NT2/D1 (cell line): ENCODE measurements around the gene SKOR2.

Experiments used
- DNase-seq: peaks from one replicate; pipeline ENCODE4 v3.0.0-alpha.2; 2011; ENCODE audit warnings: low read depth, low spot score
- H3K27me3 ChIP-seq: 2 replicates; pipeline ENCODE4 v1.6.0; 2011; ENCODE audit warnings: mild to moderate bottlenecking; ENCODE audit not compliant: insufficient read length, insufficient read depth
- H3K36me3 ChIP-seq: 2 replicates; pipeline ENCODE4 v1.6.1; 2011; ENCODE audit warnings: mild to moderate bottlenecking, low read length, mixed read lengths; ENCODE audit not compliant: insufficient read depth, insufficient read length
- H3K4me1 ChIP-seq: 2 replicates; pipeline ENCODE4 v1.5.1; 2011; ENCODE audit not compliant: insufficient read depth, insufficient read length
- H3K4me3 ChIP-seq: 2 replicates; pipeline ENCODE4 v1.5.1; 2011; ENCODE audit warnings: low read depth; ENCODE audit not compliant: insufficient read length
- H3K9ac ChIP-seq: 2 replicates; pipeline ENCODE4 v1.6.0; 2011; ENCODE audit warnings: low read depth; ENCODE audit not compliant: insufficient read length
- H3K9me3 ChIP-seq: 2 replicates; pipeline ENCODE4 v1.5.1; 2011; ENCODE audit warnings: mild to moderate bottlenecking, low read length; ENCODE audit not compliant: insufficient read depth
- SUZ12 ChIP-seq: IDR thresholded peaks from 2 replicates; pipeline ENCODE4 v1.6.1; 2011; ENCODE audit not compliant: insufficient read length, insufficient read depth; ENCODE audit errors: extremely low read depth
- YY1 ChIP-seq: IDR thresholded peaks from 2 replicates; pipeline ENCODE4 v1.6.1; 2011; ENCODE audit not compliant: insufficient read length, insufficient read depth
- ZNF274 ChIP-seq: IDR thresholded peaks from 2 replicates; pipeline ENCODE4 v1.6.1; 2011; ENCODE audit warnings: mild to moderate bottlenecking, low read depth, low read length

SKOR2 gene

GRCh38 chr18:47246027-47246971, 5.2 kb downstream of the SKOR2 start:
- H3K36me3 ChIP-seq, result no peaks in the 10 kb centered on the region
- no peak for TF ChIP-seq ZNF274
- no peak for TF ChIP-seq SUZ12
- no peak for TF ChIP-seq YY1
- peaks cover 17% of the 10 kb centered on the region; the same call in 1 of the 2 replicates for H3K9me3 ChIP-seq
- no peak for DNase-seq
- H3K4me3 ChIP-seq, result peak overlapping the region; percentile 45
- H3K9ac ChIP-seq, result peak overlapping the region; percentile 50
- H3K4me1 ChIP-seq, result peaks cover 2% of the 10 kb centered on the region
- peaks cover 43% of the 10 kb centered on the region for H3K27me3 ChIP-seq

- no peak for TF ChIP-seq YY1
- H3K27me3 ChIP-seq, result peaks cover 21% of the 10 kb centered on the region
- no peak for DNase-seq
Measured at GRCh38 chr18:47244086-47244485, 7.4 kb downstream of the SKOR2 start.

GRCh38 chr18:47235096-47235495, 16.4 kb downstream of the SKOR2 start:
- TF ChIP-seq SUZ12 (no peak), ZNF274 (no peak), YY1 (no peak)
- Histone ChIP-seq H3K9ac (no peak overlapping the region), H3K4me1 (no peaks in the 10 kb centered on the region), H3K27me3 (no peaks in the 10 kb centered on the region), H3K4me3 (no peak overlapping the region), H3K9me3 (no peaks in the 10 kb centered on the region), H3K36me3 (no peaks in the 10 kb centered on the region)
- no peak for DNase-seq

More at GRCh38 chr18:47244086-47244485, 7.4 kb downstream of the SKOR2 start:
- H3K9me3 ChIP-seq, result peaks cover 14% of the 10 kb centered on the region; the same call in 1 of the 2 replicates
- H3K4me3 ChIP-seq, result no peak overlapping the region
- H3K36me3 ChIP-seq, result no peaks in the 10 kb centered on the region
- no peak overlapping the region for H3K9ac ChIP-seq
- peaks cover 2% of the 10 kb centered on the region for H3K4me1 ChIP-seq

GRCh38 chr18:47226660-47227059, 24.8 kb downstream of the SKOR2 start:
- no peak overlapping the region for H3K4me3 ChIP-seq
- no peaks in the 10 kb centered on the region for H3K9me3 ChIP-seq
- no peak overlapping the region for H3K9ac ChIP-seq
- no peak for DNase-seq
- H3K27me3 ChIP-seq, result no peaks in the 10 kb centered on the region
- H3K4me1 ChIP-seq, result no peaks in the 10 kb centered on the region
- H3K36me3 ChIP-seq, result no peaks in the 10 kb centered on the region
- no peak for TF ChIP-seq YY1
- TF ChIP-seq ZNF274, result no peak
- TF ChIP-seq SUZ12, result no peak

GRCh38 chr18:47215554-47216138, 35.8 kb downstream of the SKOR2 start:
- Histone ChIP-seq H3K27me3 (no peaks in the 10 kb centered on the region), H3K4me1 (no peaks in the 10 kb centered on the region), H3K36me3 (no peaks in the 10 kb centered on the region), H3K9ac (no peak overlapping the region), H3K4me3 (no peak overlapping the region), H3K9me3 (no peaks in the 10 kb centered on the region)
- no peak for TF ChIP-seq YY1
- no peak for TF ChIP-seq SUZ12
- no peak for TF ChIP-seq ZNF274
- peak; percentile 51 for DNase-seq

GRCh38 chr18:47209171-47209570, 42.3 kb downstream of the SKOR2 start:
- H3K4me1 ChIP-seq, result no peaks in the 10 kb centered on the region
- no peak overlapping the region for H3K9ac ChIP-seq
- no peaks in the 10 kb centered on the region for H3K27me3 ChIP-seq
- no peak for DNase-seq
- no peaks in the 10 kb centered on the region for H3K36me3 ChIP-seq
- no peak for TF ChIP-seq ZNF274
- TF ChIP-seq YY1, result no peak
- TF ChIP-seq SUZ12, result no peak
- H3K9me3 ChIP-seq, result no peaks in the 10 kb centered on the region
- H3K4me3 ChIP-seq, result no peak overlapping the region

- Histone ChIP-seq H3K36me3 (no peaks in the 10 kb centered on the region), H3K9ac (no peak overlapping the region), H3K4me1 (no peaks in the 10 kb centered on the region), H3K9me3 (no peaks in the 10 kb centered on the region), H3K27me3 (no peaks in the 10 kb centered on the region), H3K4me3 (no peak overlapping the region)
- no peak for DNase-seq
- TF ChIP-seq YY1, result no peak
- no peak for TF ChIP-seq SUZ12
- TF ChIP-seq ZNF274, result no peak
Measured at GRCh38 chr18:47206945-47207637, 44.4 kb downstream of the SKOR2 start.
